Fibroblast of the aortic adventitia (primary cell): ENCODE data around the gene SH3RF3. TPM values are rescaled to one million over a fixed set of nuclear protein-coding genes. Genes with fewer than 3 reads are reported as not detected.
A peak's percentile ranks its signal among the peaks of the same experiment; 100 is the strongest.

ENCODE experiments used
- DNase-seq: peaks from one replicate; pipeline ENCODE4 v3.0.0-alpha.2; 2010; ENCODE audit warnings: low read depth
- H3K4me3 ChIP-seq: 2 replicates; pipeline ENCODE4 v1.5.1; 2011; ENCODE audit warnings: low read depth, mild to moderate bottlenecking, control low read depth, low read length, moderate library complexity
- CTCF ChIP-seq: IDR thresholded peaks from 2 replicates; pipeline ENCODE4 v1.5.1; 2011; ENCODE audit warnings: mild to moderate bottlenecking, low read length, control low read depth, inconsistent platforms; ENCODE audit not compliant: insufficient read depth
- total RNA-seq: library from RNA; depleted of rRNA; stranded (reverse); fragments of >200 nt; gene quantifications from 2 replicates; pipeline ENCODE4 v1.2.3, GENCODE V29; 2012; ENCODE audit warnings: low replicate concordance

The SH3RF3 gene
- total RNA-seq, 1 donor = 8.4 TPM

GRCh38 chr2:109382226-109382895 lies 253.4 kb downstream of the SH3RF3 start:
- no peak overlapping the region for H3K4me3 ChIP-seq
- no peak for DNase-seq
- no peak for TF ChIP-seq CTCF

GRCh38 chr2:109382951-109383350 lies 253.9 kb downstream of the SH3RF3 start:
- DNase-seq = peak; percentile 87
- H3K4me3 ChIP-seq = no peak overlapping the region
- no peak for TF ChIP-seq CTCF

GRCh38 chr2:109383505-109384307 lies 254.7 kb downstream of the SH3RF3 start:
- DNase-seq = no peak
- H3K4me3 ChIP-seq = no peak overlapping the region
- no peak for TF ChIP-seq CTCF

GRCh38 chr2:109384308-109385271 lies 255.6 kb downstream of the SH3RF3 start:
- no peak for DNase-seq
- H3K4me3 ChIP-seq = no peak overlapping the region
- TF ChIP-seq CTCF = no peak

GRCh38 chr2:109385506-109385905 lies 256.5 kb downstream of the SH3RF3 start:
- no peak for TF ChIP-seq CTCF
- H3K4me3 ChIP-seq = no peak overlapping the region
- DNase-seq = no peak

- no peak for TF ChIP-seq CTCF
- no peak overlapping the region for H3K4me3 ChIP-seq
- DNase-seq = no peak
Measured at GRCh38 chr2:109386004-109386695, 257.1 kb downstream of the SH3RF3 start.
